Activated B cell treated with CpG ODN at 0.5 μM for 24 hours (primary cell): Measurements from ENCODE around the gene SUPT4H1. TPM values are rescaled to one million over a fixed set of nuclear protein-coding genes. Genes with fewer than 3 reads are reported as not detected.

Source experiments
- ATAC-seq: fragments of 200-7000 bp; cut with Tn5 transposase; one replicate; pipeline ENCODE4 v1.10.0; 2021; ENCODE audit warnings: low read depth, mild to moderate bottlenecking, moderate library complexity
- CTCF ChIA-PET: fragments of 350-600 bp; sonication (Branson Sonifier 250); formaldehyde crosslinking; loops from one replicate; lab custom pipeline; 2021; ENCODE audit warnings: antibody characterized with exemption; lab: Charles Lee
- POLR2A ChIA-PET: fragments of 350-600 bp; sonication (Branson Sonifier 250); formaldehyde crosslinking; loops from one replicate; lab custom pipeline; 2021; ENCODE audit warnings: antibody characterized with exemption; lab: Charles Lee
- DNase-seq: peaks from one replicate; pipeline ENCODE4 v3.0.0; 2022
- H3K27ac Mint-ChIP-seq: one replicate; pipeline ENCODE4 v1.8.0; 2020; ENCODE audit warnings: mixed read lengths
- H3K27me3 Mint-ChIP-seq: one replicate; pipeline ENCODE4 v1.8.0; 2021; ENCODE audit warnings: mixed read lengths
- H3K36me3 Mint-ChIP-seq: one replicate; pipeline ENCODE4 v1.8.0; 2021; ENCODE audit warnings: low read depth, mixed read lengths
- H3K4me1 Mint-ChIP-seq: one replicate; pipeline ENCODE4 v1.8.0; 2021; ENCODE audit warnings: mixed read lengths
- H3K4me3 Mint-ChIP-seq: one replicate; pipeline ENCODE4 v1.8.0; 2020; ENCODE audit warnings: mild to moderate bottlenecking, mixed read lengths
- H3K9me3 Mint-ChIP-seq: one replicate; pipeline ENCODE4 v1.8.0; 2020; ENCODE audit warnings: mixed read lengths
- intact Hi-C: fragments of 100-400 bp; cut with micrococcal nuclease; formaldehyde crosslinking; loops from one replicate; pipeline ENCODE4 v1.15.1; 2024
- total RNA-seq: library from RNA; stranded (reverse); gene quantifications from 2 replicates; pipeline ENCODE4 v1.2.3, GENCODE V29; 2022
- TF ChIP-seq, protein P1 (sequence below): fragments of 200-600 bp; IDR thresholded peaks from one replicate; pipeline ENCODE4 v1.8.0; 2022; ENCODE audit warnings: antibody characterized with exemption, mild to moderate bottlenecking

SUPT4H1 gene
- total RNA-seq, 1 donor from 2014 or later: 90.2 TPM

DNA sequence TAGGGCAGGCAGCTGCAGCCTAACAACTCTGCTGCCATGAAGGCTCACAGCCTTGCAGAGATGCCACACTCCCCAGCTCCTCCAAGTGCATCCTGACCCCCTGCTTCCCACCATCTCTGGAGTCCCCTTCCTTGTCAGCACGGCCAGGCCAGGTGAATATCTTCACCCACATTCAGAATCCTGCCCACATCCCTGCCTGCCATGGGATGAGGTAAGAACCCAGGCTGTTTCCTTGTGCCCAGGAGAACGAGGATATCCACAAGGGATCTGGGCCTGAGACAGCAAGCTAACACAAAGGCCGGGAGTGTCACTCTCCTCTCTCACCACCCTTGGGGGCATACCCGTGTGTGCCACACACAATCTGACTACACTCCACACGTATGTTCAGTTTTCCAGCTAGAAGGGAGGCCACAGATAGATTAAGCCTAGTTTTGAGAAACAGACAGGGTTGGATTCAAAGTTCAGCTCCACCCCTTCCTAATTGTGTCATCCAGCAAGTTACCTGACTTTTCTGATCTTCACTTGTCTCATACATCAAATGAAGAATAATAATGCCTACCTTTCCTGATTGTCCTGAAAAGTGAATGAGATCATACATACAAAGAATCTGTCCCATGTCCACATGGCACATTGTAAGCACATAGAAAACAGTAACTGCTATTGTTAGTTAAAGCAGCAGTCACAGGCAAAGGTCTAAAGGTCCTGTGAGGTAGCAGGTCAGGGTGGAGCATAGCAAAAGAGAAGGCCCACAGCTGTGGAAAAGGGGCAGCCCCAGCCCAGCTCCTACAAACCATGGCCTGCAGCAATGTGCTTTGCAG is 17.4 kb upstream of the SUPT4H1 start:
- intact Hi-C loops: loop anchor here (2.0 kb wide), 2 partner anchors 13 to 17 kb away; partner anchors contain the start of gene SUPT4H1
- H3K27ac Mint-ChIP-seq: peak overlapping the region; percentile 51
- peak; percentile 66 for ATAC-seq
- no peaks in the 10 kb centered on the region for H3K36me3 Mint-ChIP-seq
- POLR2A ChIA-PET: interaction anchor here (1.0 to 9.7 kb wide), 8 partner anchors 17 to 135 kb away, joined by 4 to 126 read pairs (median 10); partner anchors contain the start of genes RNF43, SUPT4H1 and TSPOAP1
- CTCF ChIA-PET: interaction anchor here (2.2 kb wide), 1 partner anchor 48 kb away, joined by 11 read pairs; the partner anchor contains the start of gene RNF43
- H3K4me3 Mint-ChIP-seq: no peak overlapping the region
- H3K9me3 Mint-ChIP-seq: no peaks in the 10 kb centered on the region
- DNase-seq: no peak
- TF ChIP-seq, protein P1, sequence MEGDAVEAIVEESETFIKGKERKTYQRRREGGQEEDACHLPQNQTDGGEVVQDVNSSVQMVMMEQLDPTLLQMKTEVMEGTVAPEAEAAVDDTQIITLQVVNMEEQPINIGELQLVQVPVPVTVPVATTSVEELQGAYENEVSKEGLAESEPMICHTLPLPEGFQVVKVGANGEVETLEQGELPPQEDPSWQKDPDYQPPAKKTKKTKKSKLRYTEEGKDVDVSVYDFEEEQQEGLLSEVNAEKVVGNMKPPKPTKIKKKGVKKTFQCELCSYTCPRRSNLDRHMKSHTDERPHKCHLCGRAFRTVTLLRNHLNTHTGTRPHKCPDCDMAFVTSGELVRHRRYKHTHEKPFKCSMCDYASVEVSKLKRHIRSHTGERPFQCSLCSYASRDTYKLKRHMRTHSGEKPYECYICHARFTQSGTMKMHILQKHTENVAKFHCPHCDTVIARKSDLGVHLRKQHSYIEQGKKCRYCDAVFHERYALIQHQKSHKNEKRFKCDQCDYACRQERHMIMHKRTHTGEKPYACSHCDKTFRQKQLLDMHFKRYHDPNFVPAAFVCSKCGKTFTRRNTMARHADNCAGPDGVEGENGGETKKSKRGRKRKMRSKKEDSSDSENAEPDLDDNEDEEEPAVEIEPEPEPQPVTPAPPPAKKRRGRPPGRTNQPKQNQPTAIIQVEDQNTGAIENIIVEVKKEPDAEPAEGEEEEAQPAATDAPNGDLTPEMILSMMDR: no peak
- peaks cover 42% of the 10 kb centered on the region for H3K4me1 Mint-ChIP-seq
- no peaks in the 10 kb centered on the region for H3K27me3 Mint-ChIP-seq

DNA sequence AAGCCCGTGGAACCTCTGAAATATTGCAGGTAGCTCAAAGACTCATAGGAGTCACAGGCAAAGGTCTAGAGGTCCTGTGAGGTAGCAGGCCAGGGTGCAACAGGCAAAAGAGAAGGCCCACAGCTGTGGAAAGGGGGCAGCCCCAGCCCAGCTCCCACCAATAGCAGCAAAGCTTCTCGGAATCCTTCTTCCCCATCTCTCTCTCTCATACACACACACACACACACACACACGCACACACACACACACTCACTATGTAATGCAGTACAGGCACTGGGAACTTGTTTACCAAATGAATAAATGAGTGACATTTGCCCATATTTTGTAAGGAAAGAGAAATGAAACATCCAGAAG is 16.8 kb upstream of the SUPT4H1 start:
- no peak for DNase-seq

DNA sequence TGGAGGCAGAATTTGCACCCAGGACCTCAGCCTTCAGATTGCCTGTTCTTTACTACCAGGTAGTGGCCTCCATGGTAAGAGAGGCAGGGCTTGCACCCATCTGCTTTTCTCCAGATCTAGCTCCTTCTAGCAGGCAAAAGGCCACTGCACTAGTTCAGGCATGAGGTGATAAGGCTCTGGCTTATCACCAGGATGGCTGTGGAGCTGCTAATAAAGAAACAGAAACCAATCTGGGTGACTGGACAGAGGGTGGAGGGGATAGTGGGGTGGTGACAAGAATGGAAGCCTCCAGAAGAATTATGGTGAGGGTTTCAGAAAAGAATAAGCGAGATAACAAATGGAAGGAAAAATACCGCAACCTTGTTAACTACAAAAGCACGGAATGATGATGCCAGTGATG is 15.5 kb upstream of the SUPT4H1 start:
- DNase-seq (no peak), ATAC-seq (no peak)
- no peaks in the 10 kb centered on the region for H3K27me3 Mint-ChIP-seq
- POLR2A ChIA-PET: interaction anchor here (1.0 to 9.7 kb wide), 4 partner anchors 23 to 45 kb away, joined by 3 to 126 read pairs (median 12); no protein-coding TSS in a partner anchor
- no peaks in the 10 kb centered on the region for H3K9me3 Mint-ChIP-seq
- H3K4me3 Mint-ChIP-seq: no peak overlapping the region
- no peak overlapping the region for H3K27ac Mint-ChIP-seq
- peaks cover 3% of the 10 kb centered on the region for H3K36me3 Mint-ChIP-seq
- TF ChIP-seq, protein P1: no peak
- CTCF ChIA-PET: interaction anchor here (1.0 kb wide), 1 partner anchor 146 kb away, joined by 3 read pairs; no protein-coding TSS in a partner anchor
- intact Hi-C loops: no loop called here
- H3K4me1 Mint-ChIP-seq: peaks cover 42% of the 10 kb centered on the region

More for the DNA sequence above, 16.8 kb upstream of the SUPT4H1 start:
- Mint-ChIP-seq H3K36me3 (no peaks in the 10 kb centered on the region), H3K27me3 (no peaks in the 10 kb centered on the region), H3K9me3 (no peaks in the 10 kb centered on the region), H3K27ac (peak overlapping the region; percentile 51), H3K4me1 (peaks cover 42% of the 10 kb centered on the region), H3K4me3 (no peak overlapping the region)
- intact Hi-C loops: loop anchor here (2.0 kb wide), 2 partner anchors 14 to 16 kb away; partner anchors contain the start of gene SUPT4H1
- ATAC-seq: peak; percentile 69
- CTCF ChIA-PET: interaction anchor here (2.2 kb wide), 1 partner anchor 49 kb away, joined by 11 read pairs; the partner anchor contains the start of gene RNF43
- TF ChIP-seq, protein P1: no peak
- POLR2A ChIA-PET: interaction anchor here (0.6 to 9.7 kb wide), 10 partner anchors 16 to 151 kb away, joined by 3 to 126 read pairs (median 6); partner anchors contain the start of genes RNF43, SUPT4H1 and TSPOAP1

DNA sequence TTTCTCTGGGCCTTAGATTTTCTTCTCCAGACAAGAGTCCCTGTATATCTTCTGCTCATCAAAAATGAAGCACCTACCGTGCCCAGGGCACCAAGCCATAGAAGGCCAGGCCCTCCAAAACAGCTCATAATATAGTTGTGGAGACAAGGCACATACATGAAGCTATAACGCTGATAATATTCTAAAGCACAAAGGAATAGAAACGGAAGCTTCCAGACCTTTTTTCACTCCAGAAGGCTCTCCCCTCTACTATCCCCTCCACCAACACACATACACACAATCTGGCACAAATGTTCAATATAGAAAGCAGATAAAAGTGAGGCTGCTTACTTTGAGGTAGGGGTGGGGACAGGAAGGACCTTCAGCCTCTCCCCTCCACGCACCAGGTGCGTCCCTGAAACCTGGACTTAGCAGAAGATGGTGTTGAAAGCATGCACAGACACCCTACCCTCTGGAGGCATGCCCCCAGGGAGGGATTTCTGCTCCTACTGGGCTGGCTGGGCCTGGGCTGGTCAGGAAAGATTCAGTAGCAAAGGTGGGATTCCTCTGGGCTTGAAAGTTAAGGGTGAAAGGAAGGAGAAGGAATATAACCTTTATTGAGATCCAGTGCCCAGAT is 14.1 kb upstream of the SUPT4H1 start:
- Mint-ChIP-seq H3K36me3 (peaks cover 4% of the 10 kb centered on the region), H3K4me3 (no peak overlapping the region), H3K27ac (no peak overlapping the region), H3K4me1 (peaks cover 30% of the 10 kb centered on the region), H3K27me3 (no peaks in the 10 kb centered on the region), H3K9me3 (no peaks in the 10 kb centered on the region)
- intact Hi-C loops: no loop called here
- POLR2A ChIA-PET: interaction anchor here (0.7 to 9.7 kb wide), 3 partner anchors 21 to 43 kb away, joined by 3 to 126 read pairs (median 5); no protein-coding TSS in a partner anchor
- ATAC-seq (no peak), DNase-seq (no peak)
- CTCF ChIA-PET: no interaction called here
- TF ChIP-seq, protein P1: no peak
